ENCODE results near the gene XXYLT1.

The XXYLT1 gene

GRCh38 chr3:195064300-195064931, 206.5 kb downstream of the XXYLT1 start:
- TF ChIP-seq CTCF (IDR thresholded peaks at IDR 0.05; ENCODE audit: low read depth, low read length, missing control alignments), result no peak
- H3K4me3 ChIP-seq (ENCODE audit: low read depth, low read length), result no peak overlapping the region
- peak; percentile 8 for DNase-seq (ENCODE audit: low read depth)

DNA sequence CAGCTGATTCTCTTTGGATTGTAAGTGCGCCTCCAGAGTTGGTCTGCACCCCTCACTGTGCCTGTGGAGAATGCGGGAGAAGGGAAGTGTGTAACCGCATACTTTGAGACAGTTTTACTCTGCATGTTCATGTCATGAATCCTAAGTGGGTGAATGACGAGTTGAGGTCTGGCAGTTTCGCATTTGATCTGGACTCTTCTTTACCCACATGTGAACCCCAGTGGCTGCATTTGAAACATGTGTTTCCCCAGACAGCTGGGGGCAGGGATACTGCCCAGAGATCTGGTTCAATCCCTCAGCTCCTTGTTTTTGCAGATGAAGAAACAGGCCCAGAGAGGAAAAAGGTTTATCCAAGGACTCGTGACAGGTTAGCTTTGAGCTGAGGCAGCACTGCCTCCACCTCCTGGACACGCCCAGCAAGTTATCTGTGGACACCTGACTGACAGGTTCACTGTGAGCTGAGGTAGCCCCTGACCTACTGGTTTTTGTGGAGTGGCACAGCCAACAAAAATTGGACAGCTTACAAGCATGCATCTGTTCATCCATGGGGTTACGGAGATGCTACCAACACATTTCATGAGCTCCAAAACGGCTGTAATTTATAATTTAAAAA, 207.3 kb downstream of the XXYLT1 start:
- no peak for DNase-seq (ENCODE audit: low read depth)
- no peak overlapping the region for H3K4me3 ChIP-seq (ENCODE audit: low read depth, low read length)
- TF ChIP-seq CTCF (IDR thresholded peaks at IDR 0.05; ENCODE audit: low read depth, low read length, missing control alignments), result no peak

- no peak overlapping the region for H3K4me3 ChIP-seq (ENCODE audit: low read depth, low read length)
- no peak for TF ChIP-seq CTCF (IDR thresholded peaks at IDR 0.05; ENCODE audit: low read depth, low read length, missing control alignments)
- DNase-seq (ENCODE audit: low read depth), result no peak
These were observed 208.0 kb downstream of the XXYLT1 start for GRCh38 chr3:195062866-195063540.

DNA sequence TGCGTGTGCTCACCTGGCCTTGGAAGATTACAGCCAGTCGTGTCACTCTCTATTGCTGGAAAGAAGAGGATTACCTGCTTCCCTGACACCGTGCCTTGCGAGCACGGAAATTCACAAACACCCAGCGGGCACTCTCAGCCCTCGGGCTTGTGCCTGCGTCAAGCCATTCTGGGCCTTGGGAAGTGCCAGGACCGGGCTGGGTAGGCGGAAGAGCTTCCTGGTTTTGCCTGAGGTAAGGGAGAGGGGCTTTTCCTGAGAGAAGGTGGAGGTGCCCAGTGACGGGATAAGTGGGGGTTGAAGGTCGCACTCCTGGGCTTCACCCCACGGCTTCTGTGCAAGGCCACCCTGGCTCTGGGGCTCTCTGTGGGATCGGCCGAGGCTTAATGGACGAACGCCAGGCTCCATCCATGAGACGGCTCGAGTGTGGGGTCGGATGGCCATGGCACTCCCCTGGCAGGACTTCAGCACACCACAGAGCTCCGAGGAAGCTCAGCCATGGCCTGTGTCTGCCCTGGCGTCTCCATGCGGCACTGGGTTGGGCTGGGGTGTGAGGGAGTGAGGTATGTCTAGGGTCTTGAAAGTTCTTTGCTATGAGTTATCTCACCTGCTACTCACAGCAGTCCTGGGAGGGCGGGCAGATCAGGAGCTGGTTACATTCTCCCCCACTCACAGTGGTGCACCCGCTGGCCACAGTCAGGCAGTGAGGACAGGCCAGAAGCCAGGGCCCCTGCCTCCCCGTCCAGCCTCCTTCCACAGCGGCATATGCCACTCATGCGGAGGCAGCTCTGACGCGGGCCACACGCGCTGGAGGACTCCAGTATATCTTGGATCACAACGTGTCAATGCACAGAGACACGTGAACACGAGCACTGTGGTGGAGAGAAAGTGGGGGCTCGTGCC, 209.0 kb downstream of the XXYLT1 start:
- TF ChIP-seq CTCF (IDR thresholded peaks at IDR 0.05; ENCODE audit: low read depth, low read length, missing control alignments), result no peak
- no peak overlapping the region for H3K4me3 ChIP-seq (ENCODE audit: low read depth, low read length)
- DNase-seq (ENCODE audit: low read depth), result no peak

DNA sequence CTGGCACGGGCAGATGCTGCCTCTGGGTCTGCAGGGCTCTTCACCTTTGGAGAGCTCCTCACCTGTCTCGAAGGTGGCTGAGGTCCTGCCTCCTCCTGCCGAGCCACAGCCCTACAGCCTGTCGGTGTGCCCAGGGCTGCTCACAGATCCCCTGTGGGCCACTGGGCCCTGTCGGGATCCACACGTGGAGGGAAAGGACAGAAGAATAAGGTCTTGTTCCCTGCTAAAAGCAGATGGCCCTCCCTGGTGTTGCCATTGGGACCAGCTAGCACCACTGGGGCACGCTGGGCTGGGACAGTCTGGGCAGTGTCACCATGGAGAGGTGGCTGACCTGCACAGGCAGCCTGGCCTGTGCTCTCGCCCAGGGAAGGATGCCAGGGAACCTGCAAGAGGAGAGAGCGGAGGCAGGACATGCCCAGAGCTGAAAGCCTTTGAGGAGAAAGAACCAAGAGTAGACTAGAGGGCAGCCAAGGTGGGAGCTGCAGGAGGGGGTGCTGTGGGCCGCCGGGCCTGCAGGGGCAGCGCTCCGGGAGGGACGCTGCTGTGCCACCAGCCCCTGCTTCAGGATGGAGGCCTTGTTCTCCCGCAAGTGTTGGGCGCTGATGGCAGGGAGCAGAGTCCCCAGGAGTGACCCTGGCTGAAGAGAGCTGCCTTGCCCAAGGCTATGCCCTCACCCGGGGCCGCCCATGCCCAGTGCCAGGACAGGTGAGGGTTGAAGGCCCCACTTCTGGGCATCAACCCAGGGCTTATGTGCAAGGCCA, 210.2 kb downstream of the XXYLT1 start:
- no peak for TF ChIP-seq CTCF (IDR thresholded peaks at IDR 0.05; ENCODE audit: low read depth, low read length, missing control alignments)
- H3K4me3 ChIP-seq (ENCODE audit: low read depth, low read length), result no peak overlapping the region
- DNase-seq (ENCODE audit: low read depth), result no peak

DNA sequence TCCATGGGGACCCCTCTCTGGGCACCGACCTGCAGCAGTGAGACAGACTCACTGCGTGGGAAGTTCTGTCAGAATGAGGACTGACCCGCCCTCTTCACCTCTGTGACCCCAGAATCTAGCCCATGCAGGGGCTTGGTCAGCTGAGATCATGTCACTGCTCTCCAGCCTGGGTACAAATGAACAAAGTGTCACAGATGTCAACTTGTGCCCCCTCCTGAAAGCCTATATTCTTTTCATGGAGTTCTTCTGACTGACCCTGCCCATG, 210.8 kb downstream of the XXYLT1 start:
- no peak overlapping the region for H3K4me3 ChIP-seq (ENCODE audit: low read depth, low read length)
- no peak for DNase-seq (ENCODE audit: low read depth)
- no peak for TF ChIP-seq CTCF (IDR thresholded peaks at IDR 0.05; ENCODE audit: low read depth, low read length, missing control alignments)
